ENCODE data around the gene LDLRAD4.
"Not testable (repeated sequence)": the region's sequence is repeated elsewhere in the genome, so short reads cannot be mapped to it uniquely, and the experiment has no call there.

The LDLRAD4 gene

GRCh38 chr18:13335903-13336302 is 117.3 kb downstream of the LDLRAD4 start:
- no peak for DNase-seq (ENCODE audit: low read depth, low spot score)

DNA sequence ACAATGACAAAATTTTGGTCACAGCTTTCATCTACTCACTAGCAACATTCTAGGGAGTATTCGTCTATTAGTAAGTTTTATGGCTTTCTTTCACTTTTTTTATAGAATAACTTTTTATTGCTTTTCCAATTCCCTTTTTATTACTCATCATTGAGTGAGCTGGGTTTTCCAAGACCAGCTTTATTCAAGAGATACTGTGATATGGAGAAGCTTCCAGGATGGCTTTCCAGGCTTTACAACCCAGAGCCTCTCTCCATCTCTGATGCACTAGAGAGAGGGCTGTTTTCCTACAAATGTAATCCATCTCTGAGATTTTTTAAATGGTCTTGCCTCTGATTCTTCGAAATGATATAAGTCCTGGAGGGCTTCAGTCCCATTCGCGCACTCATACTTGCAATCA is 118.3 kb downstream of the LDLRAD4 start:
- no peak for DNase-seq (ENCODE audit: low read depth, low spot score)

- DNase-seq (ENCODE audit: low read depth, low spot score): no peak
Measured at GRCh38 chr18:13337369-13337768, 118.8 kb downstream of the LDLRAD4 start.

GRCh38 chr18:13338318-13338717 is 119.8 kb downstream of the LDLRAD4 start:
- no peak for DNase-seq (ENCODE audit: low read depth, low spot score)

DNA sequence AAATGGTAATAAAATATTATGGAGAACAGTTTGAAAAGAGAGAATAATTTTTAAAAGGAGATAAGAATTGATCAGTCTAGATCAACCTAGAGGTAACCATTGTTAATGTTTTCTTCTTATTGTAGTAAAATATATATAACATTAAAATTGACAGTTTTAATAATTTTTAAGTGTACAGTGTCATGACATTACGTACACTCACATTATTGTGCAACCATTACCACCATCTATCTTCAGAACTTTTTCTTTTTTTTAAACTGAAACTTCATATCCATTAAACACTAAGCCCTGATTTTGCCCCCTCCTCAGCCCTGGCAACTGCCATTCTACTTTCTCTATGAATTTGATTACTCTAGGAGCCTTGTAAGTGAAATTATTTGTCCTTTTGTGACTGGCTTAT is 121.1 kb downstream of the LDLRAD4 start:
- no peak for DNase-seq (ENCODE audit: low read depth, low spot score)

DNA sequence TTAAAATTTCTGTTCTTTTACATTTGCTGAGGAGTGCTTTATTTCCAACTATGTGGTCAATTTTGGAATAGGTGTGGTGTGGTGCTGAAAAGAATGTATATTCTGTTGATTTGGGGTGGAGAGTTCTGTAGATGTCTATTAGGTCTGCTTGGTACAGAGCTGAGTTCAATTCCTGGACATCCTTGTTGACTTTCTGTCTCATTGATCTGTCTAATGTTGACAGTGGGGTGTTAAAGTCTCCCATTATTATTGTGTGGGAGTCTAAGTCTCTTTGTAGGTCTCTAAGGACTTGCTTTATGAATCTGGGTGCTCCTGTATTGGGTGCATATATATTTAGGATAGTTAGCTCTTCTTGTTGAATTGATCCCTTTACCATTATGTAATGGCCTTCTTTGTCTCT is 127.9 kb downstream of the LDLRAD4 start:
- not testable (repeated sequence) for DNase-seq (ENCODE audit: low read depth, low spot score)

DNA sequence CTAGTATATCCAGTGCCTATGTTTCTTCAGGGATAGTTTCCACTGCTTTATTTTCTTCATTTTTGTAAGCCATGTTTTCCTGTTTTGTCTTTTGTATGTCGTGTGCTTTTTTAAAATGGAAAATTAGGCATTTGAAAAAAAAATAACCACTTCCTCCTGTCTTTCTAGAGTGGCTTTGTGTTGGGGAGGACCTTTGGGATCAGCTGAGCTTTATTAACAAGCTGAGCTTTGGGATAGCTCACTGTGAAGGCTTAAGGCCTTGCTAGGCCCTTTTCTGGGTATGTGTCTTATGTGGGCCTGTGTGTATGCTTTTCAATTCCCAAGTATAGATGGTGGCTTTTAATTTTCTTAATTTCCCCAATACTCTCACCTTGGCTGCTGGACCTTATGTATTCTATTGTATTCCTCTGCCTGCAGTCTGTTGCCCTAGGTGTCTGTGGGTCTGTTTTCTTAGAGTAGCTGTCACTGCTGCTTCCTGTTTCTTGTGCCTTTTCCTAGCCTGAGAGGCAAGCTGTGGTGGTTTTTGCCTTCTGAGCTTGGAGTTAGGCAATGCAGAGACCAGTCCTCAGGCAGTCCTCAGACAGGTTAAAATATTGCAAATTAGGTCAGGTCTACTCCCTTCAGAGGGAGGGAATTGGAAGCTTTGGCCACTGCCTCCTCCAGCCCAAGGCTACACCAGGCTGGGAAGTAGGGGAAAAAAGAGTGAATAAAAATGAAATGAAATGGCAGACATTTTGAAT is 134.7 kb downstream of the LDLRAD4 start:
- no peak for DNase-seq (ENCODE audit: low read depth, low spot score)

- no peak for DNase-seq (ENCODE audit: low read depth, low spot score)
Measured at GRCh38 chr18:13354402-13354801, 135.8 kb downstream of the LDLRAD4 start.

DNA sequence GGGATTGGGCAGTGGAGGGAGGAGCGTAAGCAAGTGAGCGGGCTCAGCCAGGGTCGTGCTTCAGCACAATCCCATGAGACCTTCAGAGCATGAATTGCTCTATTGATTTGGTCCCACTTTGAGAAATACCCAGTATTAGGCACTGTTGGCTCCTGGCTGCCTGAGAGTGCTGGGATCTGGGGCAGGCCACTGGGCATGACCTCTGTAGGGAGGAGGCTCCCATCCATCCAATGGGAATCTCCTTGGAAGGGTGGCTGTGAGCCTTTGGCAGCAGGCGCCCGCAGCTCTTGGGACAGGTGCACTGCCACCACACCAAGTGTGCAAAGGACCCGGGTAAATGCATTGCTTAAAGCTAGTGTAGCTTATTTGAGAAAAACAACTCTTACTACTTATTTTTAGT is 137.5 kb downstream of the LDLRAD4 start:
- DNase-seq (ENCODE audit: low read depth, low spot score): no peak

DNA sequence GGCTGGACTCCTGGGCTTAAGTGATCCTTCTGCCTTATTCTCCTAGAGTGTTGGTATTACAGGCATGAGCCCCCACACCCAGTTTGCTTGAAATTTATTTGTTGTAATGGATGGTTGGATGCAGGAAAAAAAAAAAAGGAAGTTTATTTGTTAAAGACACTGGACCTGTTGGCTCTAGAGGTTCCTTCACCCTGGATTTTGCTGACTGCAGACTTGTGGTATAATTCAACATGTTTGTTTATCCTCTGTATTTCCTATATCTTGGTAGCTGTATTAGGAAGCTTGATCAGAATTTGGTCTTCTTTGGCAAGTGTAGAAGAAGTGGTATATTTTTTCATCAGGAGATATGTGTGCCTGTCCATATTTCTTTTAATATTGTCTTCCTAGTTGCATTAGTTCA is 138.7 kb downstream of the LDLRAD4 start:
- DNase-seq (ENCODE audit: low read depth, low spot score): no peak

DNA sequence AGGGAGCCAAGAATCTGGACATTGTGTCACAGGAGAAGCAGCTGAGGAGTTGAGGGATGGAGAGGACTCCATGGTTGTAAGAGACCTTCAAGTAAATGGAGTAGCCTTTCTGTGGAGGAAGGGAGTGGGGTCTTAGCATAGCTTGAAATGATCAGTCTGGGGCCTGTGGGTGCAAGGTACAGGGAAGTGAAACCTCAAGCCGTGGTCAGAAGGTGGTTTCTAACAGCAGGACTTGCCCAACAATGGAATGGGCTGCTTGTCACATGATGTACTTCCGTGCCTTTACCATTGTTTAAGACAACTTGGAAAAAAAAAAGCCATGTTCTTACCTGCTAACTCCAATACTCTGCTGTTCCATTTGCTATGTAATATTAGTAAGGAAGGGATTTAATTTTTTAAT is 140.7 kb downstream of the LDLRAD4 start:
- DNase-seq (ENCODE audit: low read depth, low spot score): no peak

GRCh38 chr18:13361431-13361830 is 142.9 kb downstream of the LDLRAD4 start:
- no peak for DNase-seq (ENCODE audit: low read depth, low spot score)

- DNase-seq (ENCODE audit: low read depth, low spot score): no peak
Measured at GRCh38 chr18:13362051-13362450, 143.5 kb downstream of the LDLRAD4 start.

GRCh38 chr18:13362607-13363006 is 144.0 kb downstream of the LDLRAD4 start:
- DNase-seq (ENCODE audit: low read depth, low spot score): no peak

GRCh38 chr18:13363359-13363758 is 144.8 kb downstream of the LDLRAD4 start:
- no peak for DNase-seq (ENCODE audit: low read depth, low spot score)

GRCh38 chr18:13364721-13365205 is 146.2 kb downstream of the LDLRAD4 start:
- no peak for DNase-seq (ENCODE audit: low read depth, low spot score)

DNA sequence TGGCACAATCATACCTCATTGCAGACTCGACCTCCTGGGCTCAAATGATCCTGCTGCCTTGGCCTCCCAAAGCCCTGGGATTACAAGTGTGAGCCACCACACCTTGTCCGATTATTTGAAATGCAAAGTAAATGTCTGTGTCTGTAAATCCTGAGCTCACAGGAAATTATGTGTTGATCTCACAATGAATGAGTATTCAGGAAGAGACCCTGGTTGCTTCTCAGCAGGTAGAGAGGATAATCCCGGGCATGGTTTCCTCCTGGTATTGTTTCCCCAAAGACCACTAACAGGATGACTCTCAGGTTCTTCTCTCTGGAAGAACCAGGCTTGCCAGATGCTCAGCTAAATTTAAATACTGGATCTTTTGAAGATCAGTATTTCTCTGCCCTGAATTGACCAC is 147.6 kb downstream of the LDLRAD4 start:
- no peak for DNase-seq (ENCODE audit: low read depth, low spot score)

DNA sequence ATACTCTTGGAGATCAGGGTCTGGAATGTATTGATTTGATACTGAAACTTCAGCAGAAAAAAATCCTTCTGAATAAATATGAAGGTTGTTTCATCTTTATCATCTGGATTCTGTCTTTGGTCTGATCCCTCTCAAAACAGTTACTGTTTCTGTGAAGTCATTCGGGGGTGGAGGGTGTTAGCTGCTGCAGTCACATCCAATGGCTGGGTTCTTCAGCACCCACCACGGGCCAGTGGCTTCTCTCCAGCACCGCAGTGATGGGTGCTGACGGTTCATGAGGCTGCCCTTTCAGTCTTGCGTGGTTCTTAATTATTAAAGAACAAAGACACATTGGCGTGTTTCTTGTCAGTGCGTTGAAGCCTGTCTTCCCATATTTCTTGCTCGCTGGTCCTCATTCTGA is 148.0 kb downstream of the LDLRAD4 start:
- DNase-seq (ENCODE audit: low read depth, low spot score): no peak

DNA sequence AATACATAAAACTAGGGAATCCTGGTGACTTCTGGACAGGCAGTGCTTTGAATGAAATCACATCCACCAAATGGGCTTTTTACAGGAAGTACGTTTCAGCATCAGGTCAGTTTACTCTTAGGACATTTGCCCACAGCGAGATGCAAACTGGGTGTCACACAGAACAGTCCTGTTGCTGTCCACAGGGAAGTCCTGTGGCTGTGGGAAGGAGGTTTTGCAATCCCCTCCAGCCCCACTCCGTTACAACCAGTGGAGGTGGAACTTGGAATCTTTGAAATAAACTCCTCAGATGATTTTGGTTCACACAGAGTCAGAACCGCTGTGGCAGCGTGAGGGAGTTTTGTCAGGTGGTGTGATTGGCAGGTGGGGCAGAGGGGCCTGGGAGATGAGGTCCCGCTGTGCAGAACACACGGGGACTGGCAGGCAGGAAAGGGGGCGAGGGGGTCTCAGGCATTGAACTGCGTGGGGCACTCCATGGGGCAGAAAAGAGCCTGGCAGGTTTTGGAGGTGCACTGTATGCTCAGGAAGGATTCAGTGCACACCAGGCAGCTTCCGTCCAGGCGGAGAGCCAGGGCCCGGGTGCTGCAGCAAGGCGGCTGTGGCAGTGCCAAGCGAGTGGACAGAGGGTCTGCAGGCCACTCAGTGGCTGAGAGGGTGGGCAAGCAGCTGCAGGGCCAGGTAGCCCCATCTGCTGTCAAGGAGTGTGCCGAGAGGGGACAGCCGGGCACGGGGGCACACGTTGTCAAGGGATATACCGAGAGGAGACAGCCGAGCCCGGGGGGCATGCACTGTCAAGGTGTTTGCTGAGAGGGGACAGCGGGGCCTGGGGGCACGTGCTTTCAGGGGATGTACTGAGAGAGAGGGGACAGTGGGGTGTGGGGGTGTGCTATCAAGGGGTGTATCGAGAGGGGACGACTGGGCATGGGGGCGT is 148.7 kb downstream of the LDLRAD4 start:
- DNase-seq (ENCODE audit: low read depth, low spot score): no peak

DNA sequence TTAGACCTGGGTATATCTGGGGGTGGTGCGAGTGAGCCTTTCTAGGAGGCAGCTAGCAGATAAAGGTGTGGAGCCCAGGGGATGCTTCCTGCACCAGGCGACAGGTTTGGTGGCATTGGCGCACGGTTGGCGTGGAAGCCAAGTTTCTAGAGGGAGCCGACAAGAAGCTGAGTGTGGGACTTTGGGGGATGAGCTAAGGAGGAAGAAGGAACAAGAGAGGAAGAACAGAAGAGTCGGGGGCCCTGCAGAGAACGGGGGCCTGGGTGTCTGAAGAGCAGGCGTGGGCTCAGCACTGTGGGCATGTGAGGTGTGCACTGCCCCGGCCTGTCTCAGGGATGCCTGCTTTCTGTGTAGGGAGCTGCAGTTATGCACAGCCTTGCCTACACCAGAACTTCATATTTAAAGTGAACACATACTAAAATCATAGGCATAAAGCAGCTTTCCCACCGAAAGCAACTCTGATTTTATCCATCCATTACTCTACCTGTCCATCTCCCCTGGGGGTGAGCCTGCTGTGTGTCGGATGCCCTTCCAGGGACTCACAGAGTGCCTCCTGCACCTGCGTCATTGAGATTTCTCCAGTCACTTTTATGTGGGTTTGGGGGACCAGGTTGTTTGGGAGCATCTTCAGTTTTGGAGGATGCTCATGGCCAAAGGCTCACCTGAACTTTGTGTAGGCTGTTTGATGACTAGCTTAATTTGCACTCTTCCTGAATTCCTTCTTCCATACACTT is 149.7 kb downstream of the LDLRAD4 start:
- DNase-seq (ENCODE audit: low read depth, low spot score): no peak

DNA sequence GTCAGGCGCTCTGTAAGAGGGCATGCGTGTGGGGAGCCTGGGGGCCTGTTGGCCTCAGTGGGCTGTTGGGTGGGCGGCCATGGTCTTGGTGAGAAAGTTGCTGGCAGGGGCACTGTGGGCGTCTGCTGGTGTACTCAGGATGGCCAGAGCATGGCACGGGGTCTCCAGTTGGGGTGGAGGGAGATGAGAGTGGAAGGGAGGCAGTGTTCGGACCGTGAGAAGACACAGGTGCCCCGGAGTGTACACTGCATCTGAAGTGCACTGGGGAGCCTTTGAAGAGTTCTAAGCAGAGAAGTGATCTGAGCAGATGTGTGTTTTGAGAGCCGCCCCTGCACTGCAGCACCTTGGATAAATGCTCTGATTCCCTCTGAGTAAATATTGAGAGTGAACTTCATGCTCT is 150.8 kb downstream of the LDLRAD4 start:
- DNase-seq (ENCODE audit: low read depth, low spot score): no peak
